ENCODE measurements around the gene DCAF8L2. TPM values are rescaled to one million over a fixed set of nuclear protein-coding genes. Genes with fewer than 3 reads are reported as not detected.

The DCAF8L2 gene
- polyA plus RNA-seq, 1 donor from 2014 or later: not detected

DNA sequence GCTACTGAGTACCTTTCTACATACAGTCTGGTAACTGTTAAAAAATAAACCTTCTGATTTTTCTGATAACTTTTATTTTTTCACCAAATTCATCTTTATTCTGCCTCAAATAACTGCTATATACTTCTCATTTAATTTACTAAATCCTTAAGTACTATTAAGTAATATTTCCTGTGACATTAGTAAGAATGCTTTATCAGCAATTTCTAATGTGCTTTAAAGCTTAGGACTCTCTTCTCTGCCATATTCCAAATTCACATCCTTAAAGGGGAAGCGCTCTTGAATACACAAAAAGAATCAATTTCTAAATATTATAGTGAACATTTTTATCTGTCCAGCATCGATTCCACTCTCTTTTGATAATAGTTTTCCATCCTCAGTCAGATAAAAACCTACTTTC, 81.1 kb downstream of the DCAF8L2 start:
- no peaks in the 10 kb centered on the region for H3F3A ChIP-seq (ENCODE audit: insufficient read depth, low read length, poor library complexity, severe bottlenecking)

DNA sequence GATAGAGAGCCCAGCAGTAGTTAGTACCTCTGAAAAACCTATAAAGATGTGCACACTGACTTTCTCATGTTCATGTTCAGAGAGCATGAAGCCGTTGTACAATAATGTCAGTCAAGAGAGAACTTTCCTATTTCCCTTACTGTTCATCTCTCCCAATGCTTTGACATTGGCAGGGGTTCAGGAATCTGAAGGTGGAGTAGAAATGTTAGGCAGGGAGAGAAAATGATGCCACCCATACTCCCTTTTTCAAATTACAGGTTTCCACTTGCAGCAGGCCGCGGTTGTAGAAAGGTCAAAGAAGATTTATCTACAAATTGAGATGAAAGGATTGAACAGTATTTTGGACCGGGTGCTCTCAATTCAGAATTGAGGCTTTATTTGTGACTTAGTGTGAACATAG, 84.3 kb downstream of the DCAF8L2 start:
- H3K9ac ChIP-seq (ENCODE audit: low read length): no peak overlapping the region
- no peaks in the 10 kb centered on the region for H3F3A ChIP-seq (ENCODE audit: insufficient read depth, low read length, poor library complexity, severe bottlenecking)
- H3K27me3 ChIP-seq (ENCODE audit: insufficient read depth, low read depth, low read length): no peaks in the 10 kb centered on the region
- H3K9me3 ChIP-seq (ENCODE audit: low read length): no peaks in the 10 kb centered on the region
- H3K27ac ChIP-seq (ENCODE audit: low read length): no peak overlapping the region
- no peak overlapping the region for H3K4me2 ChIP-seq (ENCODE audit: low read length)
- TF ChIP-seq TAF1 (IDR thresholded peaks at IDR 0.05; ENCODE audit: low read depth): no peak
- TF ChIP-seq, protein P1, sequence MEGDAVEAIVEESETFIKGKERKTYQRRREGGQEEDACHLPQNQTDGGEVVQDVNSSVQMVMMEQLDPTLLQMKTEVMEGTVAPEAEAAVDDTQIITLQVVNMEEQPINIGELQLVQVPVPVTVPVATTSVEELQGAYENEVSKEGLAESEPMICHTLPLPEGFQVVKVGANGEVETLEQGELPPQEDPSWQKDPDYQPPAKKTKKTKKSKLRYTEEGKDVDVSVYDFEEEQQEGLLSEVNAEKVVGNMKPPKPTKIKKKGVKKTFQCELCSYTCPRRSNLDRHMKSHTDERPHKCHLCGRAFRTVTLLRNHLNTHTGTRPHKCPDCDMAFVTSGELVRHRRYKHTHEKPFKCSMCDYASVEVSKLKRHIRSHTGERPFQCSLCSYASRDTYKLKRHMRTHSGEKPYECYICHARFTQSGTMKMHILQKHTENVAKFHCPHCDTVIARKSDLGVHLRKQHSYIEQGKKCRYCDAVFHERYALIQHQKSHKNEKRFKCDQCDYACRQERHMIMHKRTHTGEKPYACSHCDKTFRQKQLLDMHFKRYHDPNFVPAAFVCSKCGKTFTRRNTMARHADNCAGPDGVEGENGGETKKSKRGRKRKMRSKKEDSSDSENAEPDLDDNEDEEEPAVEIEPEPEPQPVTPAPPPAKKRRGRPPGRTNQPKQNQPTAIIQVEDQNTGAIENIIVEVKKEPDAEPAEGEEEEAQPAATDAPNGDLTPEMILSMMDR (IDR thresholded peaks at IDR 0.05; ENCODE audit: poor library complexity, severe bottlenecking): no peak
- no peak for TF ChIP-seq SMC3 (conservative IDR thresholded peaks at IDR 0.05; ENCODE audit: poor library complexity)
- TF ChIP-seq POLR2AphosphoS5 (IDR thresholded peaks at IDR 0.05): no peak
- no peak for TF ChIP-seq EP300 (conservative IDR thresholded peaks at IDR 0.05; ENCODE audit: poor library complexity, severe bottlenecking)
- TF ChIP-seq EZH2 (IDR thresholded peaks at IDR 0.05; ENCODE audit: borderline replicate concordance, insufficient read depth, low read length, poor library complexity, severe bottlenecking): no peak
- TF ChIP-seq, protein P2, sequence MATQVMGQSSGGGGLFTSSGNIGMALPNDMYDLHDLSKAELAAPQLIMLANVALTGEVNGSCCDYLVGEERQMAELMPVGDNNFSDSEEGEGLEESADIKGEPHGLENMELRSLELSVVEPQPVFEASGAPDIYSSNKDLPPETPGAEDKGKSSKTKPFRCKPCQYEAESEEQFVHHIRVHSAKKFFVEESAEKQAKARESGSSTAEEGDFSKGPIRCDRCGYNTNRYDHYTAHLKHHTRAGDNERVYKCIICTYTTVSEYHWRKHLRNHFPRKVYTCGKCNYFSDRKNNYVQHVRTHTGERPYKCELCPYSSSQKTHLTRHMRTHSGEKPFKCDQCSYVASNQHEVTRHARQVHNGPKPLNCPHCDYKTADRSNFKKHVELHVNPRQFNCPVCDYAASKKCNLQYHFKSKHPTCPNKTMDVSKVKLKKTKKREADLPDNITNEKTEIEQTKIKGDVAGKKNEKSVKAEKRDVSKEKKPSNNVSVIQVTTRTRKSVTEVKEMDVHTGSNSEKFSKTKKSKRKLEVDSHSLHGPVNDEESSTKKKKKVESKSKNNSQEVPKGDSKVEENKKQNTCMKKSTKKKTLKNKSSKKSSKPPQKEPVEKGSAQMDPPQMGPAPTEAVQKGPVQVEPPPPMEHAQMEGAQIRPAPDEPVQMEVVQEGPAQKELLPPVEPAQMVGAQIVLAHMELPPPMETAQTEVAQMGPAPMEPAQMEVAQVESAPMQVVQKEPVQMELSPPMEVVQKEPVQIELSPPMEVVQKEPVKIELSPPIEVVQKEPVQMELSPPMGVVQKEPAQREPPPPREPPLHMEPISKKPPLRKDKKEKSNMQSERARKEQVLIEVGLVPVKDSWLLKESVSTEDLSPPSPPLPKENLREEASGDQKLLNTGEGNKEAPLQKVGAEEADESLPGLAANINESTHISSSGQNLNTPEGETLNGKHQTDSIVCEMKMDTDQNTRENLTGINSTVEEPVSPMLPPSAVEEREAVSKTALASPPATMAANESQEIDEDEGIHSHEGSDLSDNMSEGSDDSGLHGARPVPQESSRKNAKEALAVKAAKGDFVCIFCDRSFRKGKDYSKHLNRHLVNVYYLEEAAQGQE (IDR thresholded peaks at IDR 0.05; ENCODE audit: borderline replicate concordance): no peak
- no peak for TF ChIP-seq RAD21 (conservative IDR thresholded peaks at IDR 0.05)
- TF ChIP-seq MXI1 (conservative IDR thresholded peaks at IDR 0.05; ENCODE audit: poor library complexity, severe bottlenecking): no peak
- H3K36me3 ChIP-seq (ENCODE audit: insufficient read depth, low read length): no peaks in the 10 kb centered on the region
- H3K4me3 ChIP-seq (ENCODE audit: low read length): no peak overlapping the region
- H4K20me1 ChIP-seq (ENCODE audit: insufficient read depth): no peaks in the 10 kb centered on the region
- H3K9me2 ChIP-seq (ENCODE audit: insufficient read depth, low read length): no peaks in the 10 kb centered on the region
- no peak overlapping the region for H2AFZ ChIP-seq (ENCODE audit: low read depth, low read length)
- H3K79me2 ChIP-seq (replicated peaks; ENCODE audit: insufficient read depth, low read length): no peaks in the 10 kb centered on the region

More for the DNA sequence above, 81.1 kb downstream of the DCAF8L2 start:
- no peak overlapping the region for H2AFZ ChIP-seq (ENCODE audit: low read depth, low read length)
- no peaks in the 10 kb centered on the region for H3K27me3 ChIP-seq (ENCODE audit: insufficient read depth, low read depth, low read length)
- H3K79me2 ChIP-seq (replicated peaks; ENCODE audit: insufficient read depth, low read length): no peaks in the 10 kb centered on the region
- no peaks in the 10 kb centered on the region for H3K9me3 ChIP-seq (ENCODE audit: low read length)
- no peaks in the 10 kb centered on the region for H4K20me1 ChIP-seq (ENCODE audit: insufficient read depth)
- no peak overlapping the region for H3K4me3 ChIP-seq (ENCODE audit: low read length)
- no peak overlapping the region for H3K4me2 ChIP-seq (ENCODE audit: low read length)
- no peaks in the 10 kb centered on the region for H3K36me3 ChIP-seq (ENCODE audit: insufficient read depth, low read length)
- no peaks in the 10 kb centered on the region for H3K9me2 ChIP-seq (ENCODE audit: insufficient read depth, low read length)
- H3K27ac ChIP-seq (ENCODE audit: low read length): no peak overlapping the region
- TF ChIP-seq, protein P2 (IDR thresholded peaks at IDR 0.05; ENCODE audit: borderline replicate concordance): no peak
- TF ChIP-seq, protein P1 (IDR thresholded peaks at IDR 0.05; ENCODE audit: poor library complexity, severe bottlenecking): no peak
- no peak for TF ChIP-seq SMC3 (conservative IDR thresholded peaks at IDR 0.05; ENCODE audit: poor library complexity)
- TF ChIP-seq RAD21 (conservative IDR thresholded peaks at IDR 0.05): no peak
- TF ChIP-seq POLR2AphosphoS5 (IDR thresholded peaks at IDR 0.05): no peak
- TF ChIP-seq MXI1 (conservative IDR thresholded peaks at IDR 0.05; ENCODE audit: poor library complexity, severe bottlenecking): no peak
- TF ChIP-seq EZH2 (IDR thresholded peaks at IDR 0.05; ENCODE audit: borderline replicate concordance, insufficient read depth, low read length, poor library complexity, severe bottlenecking): no peak
- no peak for TF ChIP-seq EP300 (conservative IDR thresholded peaks at IDR 0.05; ENCODE audit: poor library complexity, severe bottlenecking)
- no peak for TF ChIP-seq TAF1 (IDR thresholded peaks at IDR 0.05; ENCODE audit: low read depth)
- no peak overlapping the region for H3K9ac ChIP-seq (ENCODE audit: low read length)
